GM10266 (cell line): Measurements from ENCODE around the gene TLR3.

Source experiments
- DNase-seq: peaks from one replicate; pipeline ENCODE4 v3.0.0; 2012; ENCODE audit errors: extremely low spot score
- CTCF ChIP-seq: IDR thresholded peaks from 2 replicates; pipeline ENCODE4 v1.5.1; 2012; ENCODE audit warnings: mild to moderate bottlenecking, low read depth; ENCODE audit not compliant: control insufficient read depth, insufficient read depth; ENCODE audit errors: missing control alignments

Gene TLR3

GRCh38 chr4:186078981-186079638 is 10.2 kb downstream of the TLR3 start:
- no peak for TF ChIP-seq CTCF
- DNase-seq: no peak

- DNase-seq: no peak
- no peak for TF ChIP-seq CTCF
These were observed 10.7 kb downstream of the TLR3 start for GRCh38 chr4:186079694-186080093.

GRCh38 chr4:186081202-186081807 is 12.3 kb downstream of the TLR3 start:
- no peak for DNase-seq
- no peak for TF ChIP-seq CTCF

- no peak for TF ChIP-seq CTCF
- no peak for DNase-seq
These were observed 13.3 kb downstream of the TLR3 start for GRCh38 chr4:186082221-186082620.

GRCh38 chr4:186088523-186088922 is 19.6 kb downstream of the TLR3 start:
- no peak for DNase-seq
- no peak for TF ChIP-seq CTCF

GRCh38 chr4:186092296-186092695 is 23.3 kb downstream of the TLR3 start:
- TF ChIP-seq CTCF: no peak

GRCh38 chr4:186095406-186095805 is 26.4 kb downstream of the TLR3 start:
- TF ChIP-seq CTCF: no peak
- DNase-seq: no peak

More at GRCh38 chr4:186092296-186092695, 23.3 kb downstream of the TLR3 start:
- no peak for DNase-seq
